COLO668 (cell line): ENCODE data around the gene SCIN.
A peak's percentile ranks its signal among the peaks of the same experiment; 100 is the strongest.
"Not testable (repeated sequence)": the region's sequence is repeated elsewhere in the genome, so short reads cannot be mapped to it uniquely, and the experiment has no call there.

Experiments used
- DNase-seq: peaks from one replicate; lab custom pipeline; 2025; ENCODE audit not compliant: unreplicated experiment; lab: John Stamatoyannopoulos, UW

Gene SCIN

DNA sequence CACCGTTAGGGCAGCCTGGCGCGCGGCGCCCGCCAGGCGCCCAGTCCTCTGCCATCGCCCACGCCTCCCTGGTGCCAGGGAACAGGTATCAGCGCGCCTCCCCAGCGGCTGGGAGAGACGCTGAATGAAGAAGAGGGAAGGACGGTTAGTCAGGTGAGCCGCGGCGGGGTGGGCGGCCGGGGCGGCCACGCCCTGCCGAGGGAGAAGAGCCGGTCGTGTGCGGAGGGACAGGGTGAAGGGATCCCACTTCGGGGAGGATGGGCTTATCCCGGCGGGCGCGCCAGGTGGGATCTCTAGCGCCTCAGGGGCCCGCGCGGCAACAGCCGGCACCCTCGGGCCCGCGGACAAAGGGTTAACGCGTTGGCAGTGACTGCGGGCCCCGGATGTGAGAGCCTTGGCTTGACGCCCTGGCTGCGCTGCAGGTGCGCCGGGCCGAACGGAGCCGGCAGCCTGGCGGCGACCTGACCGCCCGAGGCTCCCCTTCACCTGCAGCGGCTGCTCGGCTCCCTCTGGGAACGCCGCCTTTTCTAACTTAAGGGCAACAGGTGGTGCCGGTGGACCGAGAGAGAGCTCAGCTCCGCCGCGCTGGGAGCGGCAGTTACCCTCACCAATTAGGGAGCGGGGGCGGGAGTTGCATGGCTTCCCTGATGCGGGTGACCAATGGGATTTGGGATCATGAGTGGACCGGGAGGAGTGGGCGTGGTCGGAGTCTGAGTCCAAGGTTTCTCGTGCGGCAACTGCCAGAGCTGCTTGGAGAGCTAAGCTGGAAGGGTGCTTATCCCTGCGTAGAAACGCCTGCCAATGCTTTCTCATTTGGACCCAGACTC lies 116.6 kb downstream of the SCIN start, which contains the start of gene ARL4A:
TSS of gene ARL4A (plus strand) at position 743 of the 827 bp plus-strand sequence. CDS start 622 bp downstream, outside the sequence.
- peak; percentile 100 for DNase-seq

DNA sequence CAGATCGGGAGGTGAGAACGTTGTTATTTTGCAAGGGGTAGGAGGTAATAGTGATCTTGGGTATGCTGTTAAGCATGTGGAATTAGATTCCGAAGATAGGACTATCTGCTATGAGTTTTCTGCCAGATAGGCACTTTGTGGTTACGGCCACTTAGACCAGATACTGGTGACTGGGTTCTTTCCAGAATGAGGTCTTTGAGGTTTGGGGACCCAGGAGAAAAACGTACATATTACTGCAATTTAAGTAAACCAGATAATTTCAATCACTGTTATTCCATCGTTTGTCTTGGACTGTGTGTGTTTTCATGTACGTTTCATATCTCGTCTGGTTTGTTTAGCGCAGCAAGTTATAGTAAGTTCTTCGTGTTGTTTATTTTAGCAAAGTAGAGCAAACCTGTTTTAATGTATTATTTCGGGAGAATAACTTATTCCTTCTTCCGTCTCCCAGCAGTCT lies 117.2 kb downstream of the SCIN start:
- DNase-seq = no peak

DNA sequence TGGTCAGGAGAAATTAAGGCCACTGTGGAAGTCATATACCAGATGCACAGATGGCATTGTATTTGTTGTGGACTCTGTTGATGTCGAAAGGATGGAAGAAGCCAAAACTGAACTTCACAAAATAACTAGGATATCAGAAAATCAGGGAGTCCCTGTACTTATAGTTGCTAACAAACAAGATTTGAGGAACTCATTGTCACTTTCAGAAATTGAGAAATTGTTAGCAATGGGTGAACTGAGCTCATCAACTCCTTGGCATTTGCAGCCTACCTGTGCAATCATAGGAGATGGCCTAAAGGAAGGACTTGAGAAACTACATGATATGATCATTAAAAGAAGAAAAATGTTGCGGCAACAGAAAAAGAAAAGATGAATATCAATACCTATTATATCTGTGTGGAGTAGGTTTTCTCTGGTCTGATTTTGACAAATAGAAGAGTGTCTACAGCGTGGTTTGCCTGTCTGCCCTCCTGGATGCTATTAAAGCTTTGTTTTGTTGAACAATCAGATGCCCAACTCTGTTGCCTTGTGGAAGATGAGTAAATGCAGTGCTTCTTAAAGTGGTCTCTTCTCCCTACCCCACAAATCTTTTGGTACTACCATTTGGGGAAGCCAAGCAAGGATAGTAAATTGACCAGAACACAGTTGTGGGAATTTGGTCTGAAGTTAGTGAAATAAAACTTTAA lies 118.1 kb downstream of the SCIN start:
- not testable (repeated sequence) for DNase-seq

DNA sequence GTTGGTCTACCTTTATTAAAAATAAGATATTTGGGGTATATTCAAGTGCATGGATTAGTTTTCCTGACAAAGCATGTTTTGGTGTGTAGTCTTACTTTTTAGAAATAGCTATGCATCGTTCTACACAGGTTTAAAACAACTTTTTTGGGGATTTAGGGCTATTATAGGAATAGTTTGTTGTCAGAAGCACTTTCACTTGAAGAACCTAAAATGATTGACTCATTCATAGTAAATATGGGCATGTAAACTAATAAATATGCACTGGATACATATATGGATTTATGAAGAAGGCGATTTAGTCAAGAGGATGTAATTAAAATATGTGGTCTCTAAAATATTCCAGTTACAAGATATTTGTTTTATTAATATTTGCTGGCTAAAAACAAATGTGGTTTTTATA lies 118.9 kb downstream of the SCIN start:
- no peak for DNase-seq

DNA sequence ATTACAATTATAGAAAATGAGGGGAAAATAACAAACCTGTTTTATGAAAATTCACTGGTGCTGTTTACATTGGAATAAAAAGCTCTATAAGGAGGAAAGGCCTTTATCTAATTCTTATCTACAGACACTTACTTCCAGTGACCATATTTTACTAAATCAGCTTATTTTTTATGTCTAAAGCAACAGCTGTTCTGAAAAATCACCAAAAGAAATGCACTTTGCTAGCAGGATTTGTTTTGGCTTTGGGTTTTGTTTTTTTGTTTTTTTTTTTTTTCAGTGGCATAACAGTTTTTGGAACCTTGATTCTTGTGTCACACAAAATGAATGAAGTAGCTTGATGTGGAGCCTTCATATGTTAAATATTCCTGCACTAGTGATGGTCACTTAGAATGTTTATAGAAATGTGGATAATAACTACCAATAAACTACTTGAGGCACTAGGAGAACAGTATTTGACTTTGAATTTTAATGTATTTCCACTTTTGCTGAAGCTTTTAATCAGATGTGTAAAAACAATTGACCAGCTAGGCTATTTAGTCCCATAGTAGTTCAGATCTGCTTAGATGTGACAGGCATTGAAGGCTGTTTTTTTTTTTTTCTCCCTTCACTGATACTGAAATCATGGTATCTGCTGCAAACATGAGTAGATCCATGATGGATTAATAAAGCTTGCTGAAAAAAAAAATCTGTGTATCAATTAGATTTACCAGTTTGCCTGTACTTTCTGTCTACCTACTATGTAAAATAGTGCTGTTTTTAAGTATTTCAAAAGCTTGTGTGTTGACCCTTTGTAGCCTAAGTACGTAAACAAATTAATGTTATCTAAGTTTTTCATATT lies 119.7 kb downstream of the SCIN start:
- DNase-seq = no peak

DNA sequence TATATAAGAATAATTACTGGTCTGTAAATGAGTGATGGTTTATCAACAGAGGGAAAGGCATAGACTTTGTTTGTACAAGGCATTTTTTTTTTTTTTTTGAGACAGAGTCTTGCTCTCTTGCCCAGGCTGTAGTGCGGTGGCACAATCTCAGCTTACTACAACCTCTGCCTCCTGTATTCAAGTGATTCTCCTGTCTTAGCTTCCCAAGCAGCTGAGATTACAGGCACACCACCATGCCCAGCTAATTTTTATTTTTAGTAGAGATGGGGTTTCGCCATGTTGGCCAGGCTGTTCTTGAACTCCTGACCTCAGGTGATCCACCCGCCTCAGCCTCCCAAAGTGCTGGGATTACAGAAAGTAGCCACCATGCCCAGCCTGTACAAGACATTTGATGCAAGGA lies 120.9 kb downstream of the SCIN start:
- not testable (repeated sequence) for DNase-seq

DNA sequence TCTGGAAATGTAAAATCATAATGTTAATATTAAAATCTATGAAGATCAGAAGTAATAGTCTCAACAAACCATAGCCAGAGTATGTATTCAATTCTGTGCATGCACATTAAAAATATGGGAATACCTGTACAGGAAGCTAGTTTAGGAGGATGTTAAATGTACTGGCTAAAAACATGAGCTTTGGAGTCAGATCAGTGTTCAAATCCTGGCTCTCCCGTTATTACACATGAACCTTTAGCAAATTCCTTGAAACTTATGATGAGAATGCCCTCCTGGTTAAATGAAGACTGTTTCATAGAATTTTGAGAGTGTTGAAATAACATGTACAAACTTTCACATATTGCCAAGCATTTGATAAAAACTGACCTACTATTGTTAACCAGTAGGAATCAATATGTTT lies 121.5 kb downstream of the SCIN start:
- DNase-seq = no peak

DNA sequence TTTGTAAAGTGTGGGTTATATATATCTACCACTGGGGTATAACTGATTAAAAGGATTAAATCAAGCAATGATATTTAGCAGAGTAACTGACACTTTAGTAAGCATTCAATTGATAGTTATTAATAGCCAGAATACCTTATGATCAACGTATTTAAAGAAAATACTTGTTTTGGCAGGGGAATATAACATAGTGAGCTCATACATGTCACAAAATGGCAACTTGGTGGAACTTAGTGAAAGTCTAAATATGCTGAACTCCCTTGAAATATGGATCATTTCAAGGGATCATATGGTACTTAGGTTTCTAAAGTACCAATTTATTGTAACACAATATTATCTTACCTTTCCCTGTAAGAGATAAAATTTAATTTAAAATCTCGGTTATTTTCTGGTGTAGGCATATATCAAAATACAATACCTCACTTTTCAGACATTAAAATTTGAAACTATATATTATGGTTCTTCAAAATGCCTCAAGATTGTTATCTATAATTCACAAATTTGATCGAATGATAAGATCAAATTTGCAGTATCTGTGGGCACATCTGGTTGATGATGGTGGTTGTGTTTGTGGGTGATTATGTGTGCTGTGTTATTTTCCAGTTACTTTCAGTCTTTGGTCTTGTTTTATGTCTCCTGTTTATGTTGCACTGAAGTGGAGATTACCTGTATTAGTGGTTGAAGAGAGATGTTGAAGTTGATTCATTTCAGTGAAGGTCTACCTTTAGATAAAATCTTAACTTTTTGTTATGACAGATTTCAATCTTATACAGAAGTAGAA lies 122.1 kb downstream of the SCIN start:
- DNase-seq = no peak

DNA sequence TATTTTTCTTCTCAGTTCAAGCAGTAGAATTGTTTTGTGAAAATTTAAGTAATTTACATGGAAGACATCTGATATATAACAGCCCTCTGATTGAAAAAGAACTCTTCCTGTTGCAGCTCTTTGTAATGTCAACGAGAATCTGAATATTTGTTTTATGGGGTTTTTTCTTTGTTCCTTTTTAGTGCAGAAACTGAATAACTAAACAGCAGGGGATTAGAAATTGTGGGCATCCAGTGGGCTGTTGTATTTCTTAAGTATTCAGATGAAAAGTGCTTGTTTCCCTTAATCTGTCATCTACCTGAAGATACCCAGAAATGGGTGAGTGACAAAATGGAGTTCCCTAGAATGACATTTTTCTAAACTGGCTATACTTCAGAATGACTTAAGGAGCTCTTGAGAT lies 124.3 kb downstream of the SCIN start:
- no peak for DNase-seq

DNA sequence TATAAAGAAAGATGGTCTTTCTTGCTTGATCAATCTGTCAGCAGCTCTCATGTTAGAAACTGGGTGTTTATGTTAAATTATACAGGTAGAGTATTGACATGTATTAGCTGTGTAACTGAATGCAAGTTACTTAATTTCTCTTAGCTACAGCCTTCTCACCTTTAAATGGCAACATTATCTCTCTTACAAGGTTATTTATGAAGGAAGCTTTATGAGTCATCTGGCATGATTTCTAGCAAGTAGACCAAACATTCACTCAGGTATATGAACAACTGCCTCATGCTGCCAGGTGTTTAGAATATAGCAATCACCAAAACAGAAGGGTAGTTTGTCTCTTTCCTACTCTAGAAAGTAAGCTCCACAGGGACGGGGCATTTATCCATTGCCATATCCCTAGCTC lies 125.4 kb downstream of the SCIN start:
- DNase-seq = no peak

DNA sequence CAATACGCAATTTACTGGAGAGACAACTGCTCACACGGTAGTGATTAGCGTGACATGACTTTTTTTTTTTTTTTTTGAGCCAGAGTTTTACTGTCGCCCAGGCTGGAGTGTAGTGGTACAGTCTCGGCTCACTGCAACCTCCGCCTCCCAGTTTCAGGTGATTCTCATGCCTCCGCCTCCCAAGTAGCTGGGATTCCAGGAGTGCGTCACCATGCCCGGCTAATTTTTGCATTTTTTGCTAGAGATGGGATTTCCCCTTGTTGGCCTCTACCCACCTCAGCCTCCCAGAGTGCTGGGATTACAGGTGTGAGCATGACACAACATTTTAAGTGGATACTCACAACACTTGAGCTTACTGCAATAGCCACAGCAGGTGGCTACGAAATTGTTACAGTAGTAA lies 128.8 kb downstream of the SCIN start:
- DNase-seq = no peak

DNA sequence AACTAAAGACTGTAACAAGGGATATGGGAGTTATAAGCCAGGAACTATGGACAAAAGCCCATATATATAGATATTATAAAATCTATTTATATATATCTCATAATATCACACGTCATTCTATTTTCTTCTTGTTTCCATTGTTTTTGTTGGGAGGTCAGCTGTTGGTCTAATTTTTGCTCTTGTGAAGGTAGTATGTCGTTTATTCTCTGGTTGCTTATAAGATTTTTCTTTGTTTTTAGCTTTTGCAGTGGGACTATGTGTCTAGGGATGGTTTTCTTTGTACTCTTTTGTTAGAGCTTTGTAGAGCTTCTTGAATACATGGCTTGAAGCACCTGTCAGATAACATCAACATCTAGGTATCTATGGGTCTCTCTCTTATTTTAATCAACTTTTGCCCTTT lies 130.9 kb downstream of the SCIN start:
- DNase-seq = no peak

DNA sequence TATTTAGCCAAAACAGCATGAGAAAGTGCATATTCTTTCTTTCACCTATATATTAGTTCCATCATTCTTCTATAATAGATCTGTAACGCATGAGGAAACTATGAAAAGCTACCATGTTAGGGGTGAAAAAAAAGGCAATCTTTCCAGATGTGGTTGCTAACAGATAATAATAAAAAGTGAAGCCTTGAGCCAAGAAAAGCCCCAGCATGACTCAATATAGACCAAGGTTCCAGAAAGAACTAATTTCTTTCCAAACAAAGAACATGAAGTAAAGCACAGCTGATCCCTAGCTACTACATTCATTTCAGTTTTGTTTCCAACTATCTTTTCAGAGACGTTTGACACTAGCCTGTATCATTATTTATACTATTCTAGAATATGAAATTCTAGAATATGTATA lies 133.4 kb downstream of the SCIN start:
- DNase-seq = no peak

DNA sequence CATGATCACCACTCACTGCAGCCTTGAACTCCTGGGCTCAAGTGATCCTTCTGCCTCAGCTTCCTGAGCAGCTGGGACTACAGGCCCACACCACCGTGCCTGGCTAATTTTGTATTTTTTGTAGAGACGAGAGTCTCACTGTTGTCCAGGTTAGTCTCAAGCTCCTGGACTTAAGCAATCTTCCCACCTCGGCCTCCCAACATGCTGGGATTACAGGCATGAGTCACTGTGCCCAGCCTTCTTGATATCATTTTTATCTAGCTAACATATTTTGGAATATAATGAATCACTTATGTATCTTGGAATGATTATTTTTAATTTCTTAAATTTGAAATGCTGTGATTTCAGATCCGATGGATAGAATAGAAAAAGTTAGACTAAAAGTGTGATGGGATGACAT lies 135.4 kb downstream of the SCIN start:
- DNase-seq = no peak

DNA sequence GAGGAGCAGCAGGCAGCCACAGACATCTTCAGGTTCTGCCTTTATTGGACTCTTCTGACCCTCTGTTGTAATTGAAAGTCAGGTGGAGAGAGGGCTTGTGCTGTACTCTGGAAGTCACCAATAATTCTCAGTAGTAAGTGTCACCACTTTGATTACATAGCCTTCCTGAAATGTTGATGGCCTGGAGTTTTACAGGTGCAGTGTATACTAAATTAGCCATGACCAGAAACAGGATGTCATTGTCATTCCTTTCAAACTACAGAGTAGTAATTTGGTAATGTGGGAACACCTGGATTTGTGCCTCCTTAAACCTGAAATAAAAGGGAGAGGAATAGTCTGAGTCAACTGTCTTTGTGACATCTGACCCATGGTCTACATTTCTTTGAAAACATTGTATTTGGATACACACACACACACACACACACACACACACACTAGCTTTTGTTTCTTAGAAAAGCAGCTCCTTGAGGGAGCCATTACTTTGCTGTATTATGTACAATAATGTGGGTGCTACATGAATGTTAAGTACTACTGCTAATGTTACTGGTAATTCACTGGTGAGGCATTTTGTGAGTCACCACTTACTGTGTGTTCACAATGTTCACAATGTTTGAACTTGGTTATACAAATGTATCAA lies 136.5 kb downstream of the SCIN start:
- peak; percentile 64 for DNase-seq

DNA sequence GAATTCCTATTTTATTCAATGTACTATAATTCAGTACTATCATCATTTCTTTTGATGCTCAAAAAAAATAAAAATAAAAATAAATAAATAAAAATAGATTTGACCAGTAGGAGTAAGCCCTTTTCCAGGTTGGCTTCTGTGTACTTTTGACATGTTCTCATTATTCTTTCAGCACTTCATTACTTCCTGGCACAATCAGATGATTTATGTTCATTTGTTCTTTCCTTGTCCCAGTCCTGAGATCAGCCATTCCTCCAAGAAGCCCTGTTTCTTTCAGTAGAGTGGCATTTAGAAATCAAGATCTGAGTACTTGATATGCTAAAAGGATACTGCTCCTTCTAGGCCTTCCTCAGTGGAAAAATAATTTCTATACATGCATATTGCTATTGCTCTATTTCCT lies 137.8 kb downstream of the SCIN start:
- DNase-seq = no peak
